GM21529 (cell line): Measurements from ENCODE around the gene RPN2.

Experiments
- ATAC-seq: cut with Tn5 transposase; IDR thresholded peaks from one replicate; pipeline ENCODE4 v1.9.1; 2021; ENCODE audit not compliant: unreplicated experiment

Gene RPN2

DNA sequence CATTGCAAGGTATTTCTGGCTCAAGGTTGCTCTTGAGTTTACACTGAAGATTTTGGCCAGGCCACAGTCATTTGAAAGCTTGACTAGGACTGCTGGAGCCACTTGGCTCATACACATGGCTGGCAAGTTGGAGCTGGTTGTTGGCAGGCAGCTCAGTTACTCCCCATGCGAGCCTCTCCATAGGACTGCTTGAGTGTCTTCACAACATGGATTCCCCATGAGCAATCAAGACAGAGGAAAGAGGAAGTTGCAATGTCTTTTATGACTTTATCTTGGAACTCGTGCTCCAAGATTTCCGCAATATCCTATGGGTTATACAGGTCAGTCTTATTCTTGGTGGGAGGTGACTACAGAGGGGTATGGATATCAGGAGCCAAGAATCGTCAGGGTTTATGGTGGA is 109.0 kb downstream of the RPN2 start:
- no peak for ATAC-seq

DNA sequence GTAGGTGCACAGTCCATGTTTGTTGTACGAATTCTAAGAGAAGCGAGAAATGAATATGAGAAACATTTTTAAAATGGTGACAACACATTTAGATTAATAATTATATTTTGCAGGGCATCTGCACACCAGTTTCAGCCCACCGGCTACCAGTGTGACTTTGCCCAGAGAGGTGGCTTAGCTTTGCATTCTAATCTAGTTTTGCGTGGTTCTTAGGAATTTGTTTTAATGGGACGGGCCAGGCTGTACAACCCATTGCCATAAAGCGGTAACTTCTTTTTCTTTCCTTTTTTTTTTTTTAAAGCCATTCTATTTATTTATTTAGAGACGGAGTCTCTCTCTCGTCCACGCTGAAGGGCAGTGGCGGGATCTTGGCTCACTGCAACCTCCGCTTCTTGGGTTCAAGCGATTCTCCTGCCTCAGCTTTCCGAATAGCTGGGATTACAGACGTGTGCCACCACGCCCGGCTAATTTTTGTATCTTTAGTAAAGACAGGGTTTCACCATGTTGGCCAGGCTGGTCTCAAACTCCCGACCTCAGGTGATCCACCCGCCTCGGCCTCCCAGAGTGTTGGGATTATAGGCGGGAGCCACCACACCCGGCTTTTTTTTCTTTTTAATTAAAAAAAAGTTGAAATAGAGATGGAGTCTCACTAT is 111.2 kb downstream of the RPN2 start:
- ATAC-seq = no peak
